ENCODE measurements around the gene TGIF1. TPM values are rescaled to one million over a fixed set of nuclear protein-coding genes. Genes with fewer than 3 reads are reported as not detected.

The TGIF1 gene
- total and polyA plus RNA-seq, 2 of the 4 experiments (the other 2 are of a cell fraction): 62.1 to 118 TPM

DNA sequence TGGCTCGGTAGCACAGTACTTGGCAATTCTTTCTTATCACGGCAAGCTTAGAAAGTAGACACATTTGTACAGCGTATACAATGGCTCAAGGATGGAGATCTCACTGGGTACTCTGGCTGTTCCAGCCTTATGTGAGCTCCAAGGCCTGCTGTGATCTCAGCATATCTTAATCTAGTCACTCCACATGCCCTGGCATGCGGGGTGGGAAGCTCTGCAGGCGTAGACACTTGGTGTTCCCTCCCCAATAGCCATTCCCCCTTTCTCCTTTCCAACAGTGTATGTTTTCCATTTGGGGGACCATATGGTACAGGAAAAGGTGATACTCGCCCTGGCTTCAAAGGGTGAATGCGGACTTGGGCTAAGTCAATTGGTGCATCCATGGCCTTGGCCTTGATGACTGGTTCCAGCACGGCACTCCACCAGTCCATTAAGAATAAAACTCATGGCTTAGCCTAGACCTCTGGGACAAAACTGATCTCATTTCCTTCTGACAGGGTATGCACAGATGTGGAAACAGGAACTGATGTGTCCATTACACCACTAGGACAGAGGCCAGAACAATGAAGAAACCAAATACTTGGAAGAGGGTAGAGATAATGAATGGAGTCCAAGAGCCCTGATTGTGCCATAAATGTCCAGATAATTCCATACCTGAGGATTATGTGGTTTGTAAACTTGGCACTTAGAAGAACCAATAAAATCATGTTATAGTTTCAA, 28.4 kb downstream of the TGIF1 start:
- no peak overlapping the region for H3K4me3 ChIP-seq (ENCODE audit: insufficient read depth, low read depth, low read length)
- no peak overlapping the region for H2BK15ac ChIP-seq (ENCODE audit: low read depth, low read length)
- H3K14ac ChIP-seq (replicated peaks; ENCODE audit: low read depth, low read length): no peak overlapping the region
- H4K8ac ChIP-seq (ENCODE audit: low read depth in 2 of 2, low read length in 2 of 2): no peak overlapping the region
- ChIA-PET POLR2A (ENCODE audit: unreplicated experiment) (no interaction called here), CTCF (interaction anchor here (0.6 kb wide), 1 partner anchor 183 kb away, joined by 4 read pairs; no protein-coding TSS in a partner anchor)
- no peak overlapping the region for H2BK120ac ChIP-seq (ENCODE audit: low read depth, low read length)
- no peak overlapping the region for H3K18ac ChIP-seq (ENCODE audit: low read depth, low read length)
- H3K4me1 ChIP-seq (ENCODE audit: control insufficient read depth, insufficient read depth, low read length): no peaks in the 10 kb centered on the region; the same call in 1 of the 2 replicates
- BruUV-seq (replicated peaks): no TSS peak
- H4K5ac ChIP-seq (ENCODE audit: low read depth, low read length): no peak overlapping the region
- H3K9ac ChIP-seq (ENCODE audit: low read depth, low read length): no peak overlapping the region
- H3K56ac ChIP-seq (ENCODE audit: extremely low read depth, insufficient read depth, low read length): no peak overlapping the region; the same call in 1 of the 2 replicates
- peaks cover 6% of the 10 kb centered on the region for H3K9me3 ChIP-seq (ENCODE audit: control insufficient read depth, insufficient read depth, low read length)
- no peak overlapping the region for H3K27ac ChIP-seq (ENCODE audit: insufficient read depth, low read length)
- in situ Hi-C loops (cut with MboI; ENCODE audit: low sequenced_read_pairs): no loop called here
- intact Hi-C loops (cut with micrococcal nuclease): no loop called here
- no peak overlapping the region for H2BK20ac ChIP-seq (ENCODE audit: low read depth, low read length)
- no peak overlapping the region for H2AK9ac ChIP-seq (replicated peaks; ENCODE audit: low read depth, low read length, poor library complexity)
- no peak for DNase-seq
- no peak overlapping the region for H3K4me2 ChIP-seq (ENCODE audit: low read depth, low read length)
- TF ChIP-seq SMC3 (IDR thresholded peaks at IDR 0.05; ENCODE audit: low read depth, low read length): no peak
- TF ChIP-seq, protein P1, sequence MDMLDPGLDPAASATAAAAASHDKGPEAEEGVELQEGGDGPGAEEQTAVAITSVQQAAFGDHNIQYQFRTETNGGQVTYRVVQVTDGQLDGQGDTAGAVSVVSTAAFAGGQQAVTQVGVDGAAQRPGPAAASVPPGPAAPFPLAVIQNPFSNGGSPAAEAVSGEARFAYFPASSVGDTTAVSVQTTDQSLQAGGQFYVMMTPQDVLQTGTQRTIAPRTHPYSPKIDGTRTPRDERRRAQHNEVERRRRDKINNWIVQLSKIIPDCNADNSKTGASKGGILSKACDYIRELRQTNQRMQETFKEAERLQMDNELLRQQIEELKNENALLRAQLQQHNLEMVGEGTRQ (IDR thresholded peaks at IDR 0.05; ENCODE audit: low read depth, low read length): no peak
- TF ChIP-seq RAD21 (IDR thresholded peaks at IDR 0.05; ENCODE audit: low read length): no peak
- TF ChIP-seq RCOR1 (IDR thresholded peaks at IDR 0.05; ENCODE audit: insufficient replicate concordance, low read length): no peak
- TF ChIP-seq MAFK (IDR thresholded peaks at IDR 0.05; ENCODE audit: low read depth, low read length): no peak
- TF ChIP-seq CEBPB (IDR thresholded peaks at IDR 0.05; ENCODE audit: low read depth, low read length): no peak
- TF ChIP-seq NFE2L2 (IDR thresholded peaks at IDR 0.05; ENCODE audit: low read depth, low read length): no peak
- TF ChIP-seq CHD1 (IDR thresholded peaks at IDR 0.05; ENCODE audit: low read depth, low read length): no peak
- TF ChIP-seq POLR2A (IDR thresholded peaks at IDR 0.05; ENCODE audit: low read depth, low read length): no peak
- TF ChIP-seq, protein P2, sequence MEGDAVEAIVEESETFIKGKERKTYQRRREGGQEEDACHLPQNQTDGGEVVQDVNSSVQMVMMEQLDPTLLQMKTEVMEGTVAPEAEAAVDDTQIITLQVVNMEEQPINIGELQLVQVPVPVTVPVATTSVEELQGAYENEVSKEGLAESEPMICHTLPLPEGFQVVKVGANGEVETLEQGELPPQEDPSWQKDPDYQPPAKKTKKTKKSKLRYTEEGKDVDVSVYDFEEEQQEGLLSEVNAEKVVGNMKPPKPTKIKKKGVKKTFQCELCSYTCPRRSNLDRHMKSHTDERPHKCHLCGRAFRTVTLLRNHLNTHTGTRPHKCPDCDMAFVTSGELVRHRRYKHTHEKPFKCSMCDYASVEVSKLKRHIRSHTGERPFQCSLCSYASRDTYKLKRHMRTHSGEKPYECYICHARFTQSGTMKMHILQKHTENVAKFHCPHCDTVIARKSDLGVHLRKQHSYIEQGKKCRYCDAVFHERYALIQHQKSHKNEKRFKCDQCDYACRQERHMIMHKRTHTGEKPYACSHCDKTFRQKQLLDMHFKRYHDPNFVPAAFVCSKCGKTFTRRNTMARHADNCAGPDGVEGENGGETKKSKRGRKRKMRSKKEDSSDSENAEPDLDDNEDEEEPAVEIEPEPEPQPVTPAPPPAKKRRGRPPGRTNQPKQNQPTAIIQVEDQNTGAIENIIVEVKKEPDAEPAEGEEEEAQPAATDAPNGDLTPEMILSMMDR (conservative IDR thresholded peaks at IDR 0.05; ENCODE audit: low read depth, low read length): no peak
- no peak for TF ChIP-seq MAZ (IDR thresholded peaks at IDR 0.05; ENCODE audit: borderline replicate concordance, low read depth, low read length)
- dilution Hi-C loops (cut with HindIII; ENCODE audit: low sequenced_read_pairs, unreplicated experiment): no loop called here
- H3K23ac ChIP-seq (ENCODE audit: low read depth, low read length): no peak overlapping the region
- no peak overlapping the region for H3K4ac ChIP-seq (ENCODE audit: low read depth, low read length)
- H3K27me3 ChIP-seq (ENCODE audit: control insufficient read depth, insufficient read depth, low read length): no peaks in the 10 kb centered on the region
- no peak for ATAC-seq (ENCODE audit: low read depth)
- no peak overlapping the region for H4K91ac ChIP-seq (ENCODE audit: insufficient read depth, low read depth, low read length)
- H3K9me1 ChIP-seq (ENCODE audit: insufficient read depth, low read length): no peaks in the 10 kb centered on the region
- H3K36me3 ChIP-seq (ENCODE audit: control insufficient read depth, insufficient read depth, low read length): no peaks in the 10 kb centered on the region
- no peaks in the 10 kb centered on the region for H4K20me1 ChIP-seq (ENCODE audit: insufficient read depth, low read length)
- no peaks in the 10 kb centered on the region for H3K79me1 ChIP-seq (ENCODE audit: low read depth in 1 of 2, low read length in 2 of 2)
- no peak overlapping the region for H2AK5ac ChIP-seq (ENCODE audit: low read depth, low read length)
- H2AFZ ChIP-seq (replicated peaks; ENCODE audit: low read length, poor library complexity): no peak overlapping the region
- H2BK5ac ChIP-seq (ENCODE audit: low read depth, low read length, poor library complexity, severe bottlenecking): no peak overlapping the region
- WGBS, 2 experiments (ENCODE audit: extremely low coverage in 2 of 2, insufficient read length in 1 of 2): 92% methylated on average over 5 of the region's 8 CpGs; no CpG with 5 or more reads in 1 of the 2 experiments

Data from IMR-90 (cell line).